ENCODE data around the gene GSTA2. TPM values are rescaled to one million over a fixed set of nuclear protein-coding genes. Genes with fewer than 3 reads are reported as not detected.
"Not testable (repeated sequence)": the region's sequence is repeated elsewhere in the genome, so short reads cannot be mapped to it uniquely, and the experiment has no call there.

GSTA2 gene
- total RNA-seq, 1 donor from 2014 or later = not detected

DNA sequence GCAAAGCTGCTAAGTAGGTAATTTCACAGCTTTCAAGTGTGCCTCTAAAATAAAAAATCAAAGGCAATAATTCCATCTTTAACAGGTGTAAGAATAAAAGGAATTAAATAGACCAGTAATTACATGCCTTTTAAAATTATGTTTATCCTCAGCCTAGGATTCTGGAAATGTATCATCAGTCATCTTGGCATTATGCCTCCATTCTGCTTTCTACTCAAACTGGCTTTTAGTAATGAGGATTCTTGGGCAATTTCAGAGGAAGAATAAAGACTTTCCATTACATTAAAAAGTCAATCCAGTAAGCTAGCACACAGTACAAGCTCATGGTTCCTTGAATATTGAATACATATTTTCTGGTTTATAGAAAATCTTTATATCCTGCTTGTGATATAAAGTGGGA lies 44.7 kb downstream of the GSTA2 start:
- Mint-ChIP-seq H3K4me1 (ENCODE audit: unreplicated experiment) (no peaks in the 10 kb centered on the region), H3K4me3 (ENCODE audit: unreplicated experiment) (no peak overlapping the region), H3K27ac (ENCODE audit: unreplicated experiment) (no peak overlapping the region), H3K27me3 (ENCODE audit: unreplicated experiment) (peaks cover 1% of the 10 kb centered on the region), H3K36me3 (ENCODE audit: low read depth, unreplicated experiment) (no peaks in the 10 kb centered on the region), H3K9me3 (ENCODE audit: unreplicated experiment) (no peaks in the 10 kb centered on the region)
- TF ChIP-seq, protein P1, sequence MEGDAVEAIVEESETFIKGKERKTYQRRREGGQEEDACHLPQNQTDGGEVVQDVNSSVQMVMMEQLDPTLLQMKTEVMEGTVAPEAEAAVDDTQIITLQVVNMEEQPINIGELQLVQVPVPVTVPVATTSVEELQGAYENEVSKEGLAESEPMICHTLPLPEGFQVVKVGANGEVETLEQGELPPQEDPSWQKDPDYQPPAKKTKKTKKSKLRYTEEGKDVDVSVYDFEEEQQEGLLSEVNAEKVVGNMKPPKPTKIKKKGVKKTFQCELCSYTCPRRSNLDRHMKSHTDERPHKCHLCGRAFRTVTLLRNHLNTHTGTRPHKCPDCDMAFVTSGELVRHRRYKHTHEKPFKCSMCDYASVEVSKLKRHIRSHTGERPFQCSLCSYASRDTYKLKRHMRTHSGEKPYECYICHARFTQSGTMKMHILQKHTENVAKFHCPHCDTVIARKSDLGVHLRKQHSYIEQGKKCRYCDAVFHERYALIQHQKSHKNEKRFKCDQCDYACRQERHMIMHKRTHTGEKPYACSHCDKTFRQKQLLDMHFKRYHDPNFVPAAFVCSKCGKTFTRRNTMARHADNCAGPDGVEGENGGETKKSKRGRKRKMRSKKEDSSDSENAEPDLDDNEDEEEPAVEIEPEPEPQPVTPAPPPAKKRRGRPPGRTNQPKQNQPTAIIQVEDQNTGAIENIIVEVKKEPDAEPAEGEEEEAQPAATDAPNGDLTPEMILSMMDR (IDR thresholded peaks at IDR 0.05; ENCODE audit: unreplicated experiment) = no peak
- no peak for DNase-seq (ENCODE audit: low spot score)

DNA sequence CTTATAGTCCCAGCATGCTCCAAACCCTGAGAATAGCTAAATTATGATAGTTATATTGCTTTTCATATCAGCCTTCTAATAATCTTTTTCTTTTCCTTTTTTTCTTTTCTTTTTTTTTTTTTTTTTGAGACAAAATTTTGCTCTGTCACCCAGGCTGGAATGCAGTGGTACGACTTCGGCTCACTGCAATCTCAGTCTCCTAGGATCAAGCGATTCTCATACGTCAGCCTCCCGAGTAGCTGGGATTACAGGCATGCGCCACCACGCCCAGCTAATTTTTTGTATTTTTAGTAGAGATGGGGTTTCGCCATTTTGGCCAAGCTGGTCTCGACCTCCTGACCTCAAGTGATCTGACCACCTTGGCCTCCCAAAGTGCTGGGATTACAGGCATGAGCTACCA lies 48.5 kb downstream of the GSTA2 start:
- H3K27me3 Mint-ChIP-seq (ENCODE audit: unreplicated experiment); H3K4me3 Mint-ChIP-seq (ENCODE audit: unreplicated experiment); H3K36me3 Mint-ChIP-seq (ENCODE audit: low read depth, unreplicated experiment); H3K4me1 Mint-ChIP-seq (ENCODE audit: unreplicated experiment); DNase-seq (ENCODE audit: low spot score); H3K27ac Mint-ChIP-seq (ENCODE audit: unreplicated experiment); H3K9me3 Mint-ChIP-seq (ENCODE audit: unreplicated experiment): not testable (repeated sequence)

DNA sequence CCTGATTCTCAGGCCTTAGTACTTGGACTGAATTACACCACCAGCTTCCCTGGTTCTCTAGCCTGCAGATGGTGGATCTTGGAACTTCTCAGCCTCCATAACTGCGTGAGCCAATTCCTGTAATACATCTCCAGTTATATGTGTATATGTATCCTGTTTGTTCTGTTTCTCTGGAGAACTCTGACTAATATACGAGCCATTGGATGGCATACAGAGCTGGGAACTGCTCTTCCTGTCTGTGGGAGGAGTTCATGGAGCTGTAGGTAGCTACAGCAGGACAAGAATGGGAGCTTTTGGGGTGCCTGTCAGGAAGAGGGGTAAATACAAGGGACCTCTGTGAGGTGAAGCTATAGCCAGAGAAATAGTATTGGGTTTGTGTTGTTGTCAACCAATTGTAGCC lies 51.1 kb downstream of the GSTA2 start:
- H3K9me3 Mint-ChIP-seq (ENCODE audit: unreplicated experiment) = no peaks in the 10 kb centered on the region
- H3K4me3 Mint-ChIP-seq (ENCODE audit: unreplicated experiment) = no peak overlapping the region
- TF ChIP-seq, protein P1 (IDR thresholded peaks at IDR 0.05; ENCODE audit: unreplicated experiment) = no peak
- DNase-seq (ENCODE audit: low spot score) = no peak
- no peak overlapping the region for H3K27ac Mint-ChIP-seq (ENCODE audit: unreplicated experiment)
- peaks cover 1% of the 10 kb centered on the region for H3K27me3 Mint-ChIP-seq (ENCODE audit: unreplicated experiment)
- H3K4me1 Mint-ChIP-seq (ENCODE audit: unreplicated experiment) = no peaks in the 10 kb centered on the region
- H3K36me3 Mint-ChIP-seq (ENCODE audit: low read depth, unreplicated experiment) = no peaks in the 10 kb centered on the region

GRCh38 chr6:52707963-52708680 lies 55.2 kb downstream of the GSTA2 start:
- TF ChIP-seq, protein P1 (IDR thresholded peaks at IDR 0.05; ENCODE audit: unreplicated experiment) = no peak
- Mint-ChIP-seq H3K4me1 (ENCODE audit: unreplicated experiment) (peaks cover 5% of the 10 kb centered on the region), H3K27ac (ENCODE audit: unreplicated experiment) (no peak overlapping the region), H3K9me3 (ENCODE audit: unreplicated experiment) (no peaks in the 10 kb centered on the region), H3K4me3 (ENCODE audit: unreplicated experiment) (no peak overlapping the region), H3K36me3 (ENCODE audit: low read depth, unreplicated experiment) (no peaks in the 10 kb centered on the region), H3K27me3 (ENCODE audit: unreplicated experiment) (no peaks in the 10 kb centered on the region)
- DNase-seq (ENCODE audit: low spot score) = no peak

DNA sequence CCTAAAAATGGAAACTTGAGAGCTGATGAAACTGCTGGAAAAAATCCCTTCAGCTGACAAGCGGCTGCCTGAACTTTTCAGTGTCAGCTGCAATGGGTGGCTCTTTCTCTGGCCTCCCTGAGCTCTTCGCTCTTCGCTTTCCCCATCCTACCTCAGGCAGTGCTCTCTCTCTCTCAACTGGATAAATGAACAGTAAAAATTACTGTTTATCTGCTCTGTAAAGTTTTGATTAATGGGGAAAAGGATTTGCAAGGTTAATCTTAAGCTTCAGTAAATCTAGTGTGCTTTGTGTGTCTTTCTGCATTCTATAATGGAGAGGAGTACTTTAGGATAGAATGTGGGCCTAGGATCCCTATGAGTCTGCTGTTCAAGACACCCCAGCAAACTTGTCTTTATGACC lies 57.3 kb downstream of the GSTA2 start:
- DNase-seq (ENCODE audit: low spot score) = no peak
- Mint-ChIP-seq H3K4me3 (ENCODE audit: unreplicated experiment) (no peak overlapping the region), H3K27ac (ENCODE audit: unreplicated experiment) (no peak overlapping the region), H3K36me3 (ENCODE audit: low read depth, unreplicated experiment) (no peaks in the 10 kb centered on the region), H3K27me3 (ENCODE audit: unreplicated experiment) (no peaks in the 10 kb centered on the region), H3K9me3 (ENCODE audit: unreplicated experiment) (no peaks in the 10 kb centered on the region), H3K4me1 (ENCODE audit: unreplicated experiment) (peaks cover 5% of the 10 kb centered on the region)
- TF ChIP-seq, protein P1 (IDR thresholded peaks at IDR 0.05; ENCODE audit: unreplicated experiment) = no peak

GRCh38 chr6:52704781-52705502 lies 58.3 kb downstream of the GSTA2 start:
- H3K36me3 Mint-ChIP-seq (ENCODE audit: low read depth, unreplicated experiment); H3K9me3 Mint-ChIP-seq (ENCODE audit: unreplicated experiment); DNase-seq (ENCODE audit: low spot score); H3K27me3 Mint-ChIP-seq (ENCODE audit: unreplicated experiment); H3K4me3 Mint-ChIP-seq (ENCODE audit: unreplicated experiment); H3K4me1 Mint-ChIP-seq (ENCODE audit: unreplicated experiment); H3K27ac Mint-ChIP-seq (ENCODE audit: unreplicated experiment): not testable (repeated sequence)
